SK-N-SH treated with all-trans-retinoic acid at 6 μM for 48 hours (cell line): Measurements from ENCODE around the gene CACNB2.

Experiments used
- ATAC-seq: fragments of 200-7000 bp; cut with Tn5 transposase; 3 replicates; pipeline ENCODE4 v1.9.1; 2020; ENCODE audit warnings: mild to moderate bottlenecking, moderate library complexity
- BACH2 ChIP-seq: fragments of 250-450 bp; sonication (Bioruptor Pico); IDR thresholded peaks from 2 replicates; pipeline ENCODE4 v1.9.0; 2021; ENCODE audit warnings: mild to moderate bottlenecking, borderline replicate concordance
- CREB5 ChIP-seq: fragments of 250-450 bp; sonication (Bioruptor Pico); IDR thresholded peaks from 2 replicates; pipeline ENCODE4 v1.5.1; 2020; ENCODE audit warnings: low read depth, mild to moderate bottlenecking, moderate library complexity
- CSDC2 ChIP-seq: fragments of 250-450 bp; sonication (Bioruptor Pico); IDR thresholded peaks from 2 replicates; pipeline ENCODE4 v1.5.0; 2020; ENCODE audit warnings: mild to moderate bottlenecking, moderate library complexity
- ESRRG ChIP-seq: fragments of 250-450 bp; sonication (Bioruptor Pico); IDR thresholded peaks from 2 replicates; pipeline ENCODE4 v1.6.1; 2021; ENCODE audit warnings: mild to moderate bottlenecking
- GLIS3 ChIP-seq: fragments of 250-450 bp; sonication (Bioruptor Pico); IDR thresholded peaks from 2 replicates; pipeline ENCODE4 v1.5.0; 2020; ENCODE audit warnings: mild to moderate bottlenecking, moderate library complexity
- ISL1 ChIP-seq: fragments of 250-450 bp; sonication (Bioruptor Pico); IDR thresholded peaks from 2 replicates; pipeline ENCODE4 v2.1.2; 2022; ENCODE audit warnings: mild to moderate bottlenecking, moderate library complexity
- PATZ1 ChIP-seq: fragments of 250-450 bp; sonication (Bioruptor Pico); IDR thresholded peaks from 2 replicates; pipeline ENCODE4 v1.8.0; 2020; ENCODE audit warnings: mild to moderate bottlenecking, moderate library complexity, borderline replicate concordance
- PPARA ChIP-seq: fragments of 250-450 bp; sonication (Bioruptor Pico); IDR thresholded peaks from 2 replicates; pipeline ENCODE4 v1.5.0; 2020; ENCODE audit warnings: mild to moderate bottlenecking, borderline replicate concordance
- RARB ChIP-seq: fragments of 250-450 bp; sonication (Bioruptor Pico); IDR thresholded peaks from 2 replicates; pipeline ENCODE4 v1.8.0; 2021; ENCODE audit warnings: mild to moderate bottlenecking, moderate library complexity
- SNAI2 ChIP-seq: fragments of 250-450 bp; sonication (Bioruptor Pico); IDR thresholded peaks from 2 replicates; pipeline ENCODE4 v1.5.0; 2020; ENCODE audit warnings: mild to moderate bottlenecking, moderate library complexity
- TCF4 ChIP-seq: fragments of 250-450 bp; sonication (Bioruptor Pico); IDR thresholded peaks from 2 replicates; pipeline ENCODE4 v1.8.0; 2021; ENCODE audit warnings: mild to moderate bottlenecking, moderate library complexity, borderline replicate concordance
- TOX ChIP-seq: fragments of 250-450 bp; sonication (Bioruptor Pico); IDR thresholded peaks from 2 replicates; pipeline ENCODE4 v1.8.0; 2021; ENCODE audit warnings: mild to moderate bottlenecking, moderate library complexity, borderline replicate concordance
- TSHZ2 ChIP-seq: fragments of 250-450 bp; sonication (Bioruptor Pico); IDR thresholded peaks from 2 replicates; pipeline ENCODE4 v1.5.0; 2020; ENCODE audit warnings: mild to moderate bottlenecking, moderate library complexity
- ZFP3 ChIP-seq: fragments of 250-450 bp; sonication (Bioruptor Pico); IDR thresholded peaks from 2 replicates; pipeline ENCODE4 v1.5.0; 2020; ENCODE audit warnings: mild to moderate bottlenecking, moderate library complexity
- ZFP30 ChIP-seq: fragments of 450-650 bp; formaldehyde crosslinking; IDR thresholded peaks from 2 replicates; pipeline ENCODE4 v1.5.0; 2022; ENCODE audit warnings: mild to moderate bottlenecking, moderate library complexity
- ZNF565 ChIP-seq: fragments of 450-650 bp; formaldehyde crosslinking; conservative IDR thresholded peaks from 2 replicates; pipeline ENCODE4 v1.5.0; 2020; ENCODE audit warnings: low read depth, mild to moderate bottlenecking, moderate library complexity
- ZNF70 ChIP-seq: fragments of 450-650 bp; formaldehyde crosslinking; IDR thresholded peaks from 2 replicates; pipeline ENCODE4 v1.5.0; 2020; ENCODE audit warnings: mild to moderate bottlenecking, moderate library complexity
- ZNF8 ChIP-seq: fragments of 450-650 bp; formaldehyde crosslinking; IDR thresholded peaks from 2 replicates; pipeline ENCODE4 v1.5.0; 2020; ENCODE audit warnings: mild to moderate bottlenecking, moderate library complexity
- TF ChIP-seq, protein P1 (sequence below): fragments of 250-450 bp; sonication (Bioruptor Pico); IDR thresholded peaks from 2 replicates; pipeline ENCODE4 v1.8.0; 2021; ENCODE audit warnings: low read depth, mild to moderate bottlenecking, moderate library complexity, borderline replicate concordance
- TF ChIP-seq, protein P2 (sequence below): fragments of 250-450 bp; sonication (Bioruptor Pico); IDR thresholded peaks from 2 replicates; pipeline ENCODE4 v1.5.1; 2021; ENCODE audit warnings: mild to moderate bottlenecking, moderate library complexity

CACNB2 gene

DNA sequence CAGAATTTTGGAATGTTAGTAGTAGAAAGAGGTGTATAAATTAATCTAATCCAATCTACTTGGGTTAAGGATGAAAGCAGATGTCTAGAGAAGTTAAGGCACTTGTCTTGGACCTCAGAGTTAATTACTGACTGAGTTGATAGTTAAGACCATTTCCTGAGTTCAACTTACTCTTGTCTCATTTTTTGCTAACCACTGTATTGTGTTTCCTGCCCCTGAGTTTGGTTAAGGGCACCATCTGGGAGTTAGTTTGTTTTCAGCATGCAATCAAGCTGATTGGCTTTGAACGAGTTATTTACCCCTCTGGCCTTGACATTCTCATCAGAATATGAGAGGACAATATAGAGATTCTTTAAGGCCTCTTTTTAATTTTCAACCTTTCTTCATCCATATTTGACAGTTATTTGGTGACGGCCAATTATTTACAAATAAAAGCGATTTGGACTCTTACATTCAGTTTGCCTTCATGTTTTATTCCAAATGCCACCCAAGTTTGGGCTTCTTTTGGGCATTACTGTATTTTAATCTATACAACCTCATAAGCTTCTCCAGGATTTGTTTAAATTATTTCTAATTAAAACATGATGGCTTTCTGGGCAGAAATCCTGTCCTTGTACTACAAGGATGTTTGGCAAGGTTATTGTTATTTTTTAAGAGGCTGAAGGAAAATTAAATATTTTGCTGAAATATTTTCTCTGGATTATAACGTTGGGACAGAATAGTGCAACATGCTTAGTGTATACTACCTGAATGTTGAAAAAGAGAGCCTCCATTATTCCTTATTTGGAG is 225.0 kb downstream of the CACNB2 start:
- no peak for TF ChIP-seq ZNF565 (CRISPR knock-in tag)
- no peak for TF ChIP-seq RARB (CRISPR knock-in tag)
- TF ChIP-seq TCF4 (CRISPR knock-in tag), result no peak
- no peak for ATAC-seq

- no peak for TF ChIP-seq ZFP3 (CRISPR knock-in tag)
- no peak for TF ChIP-seq ZNF70 (CRISPR knock-in tag)
- no peak for TF ChIP-seq TSHZ2 (CRISPR knock-in tag)
- no peak for TF ChIP-seq TOX (CRISPR knock-in tag)
- TF ChIP-seq ESRRG (CRISPR knock-in tag), result no peak
- TF ChIP-seq CREB5 (CRISPR knock-in tag), result no peak
- no peak for TF ChIP-seq SNAI2
- TF ChIP-seq CSDC2 (CRISPR knock-in tag), result no peak
- no peak for TF ChIP-seq ISL1
- TF ChIP-seq, protein P1, sequence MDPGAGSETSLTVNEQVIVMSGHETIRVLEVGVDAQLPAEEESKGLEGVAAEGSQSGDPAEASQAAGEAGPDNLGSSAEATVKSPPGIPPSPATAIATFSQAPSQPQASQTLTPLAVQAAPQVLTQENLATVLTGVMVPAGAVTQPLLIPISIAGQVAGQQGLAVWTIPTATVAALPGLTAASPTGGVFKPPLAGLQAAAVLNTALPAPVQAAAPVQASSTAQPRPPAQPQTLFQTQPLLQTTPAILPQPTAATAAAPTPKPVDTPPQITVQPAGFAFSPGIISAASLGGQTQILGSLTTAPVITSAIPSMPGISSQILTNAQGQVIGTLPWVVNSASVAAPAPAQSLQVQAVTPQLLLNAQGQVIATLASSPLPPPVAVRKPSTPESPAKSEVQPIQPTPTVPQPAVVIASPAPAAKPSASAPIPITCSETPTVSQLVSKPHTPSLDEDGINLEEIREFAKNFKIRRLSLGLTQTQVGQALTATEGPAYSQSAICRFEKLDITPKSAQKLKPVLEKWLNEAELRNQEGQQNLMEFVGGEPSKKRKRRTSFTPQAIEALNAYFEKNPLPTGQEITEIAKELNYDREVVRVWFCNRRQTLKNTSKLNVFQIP (CRISPR knock-in tag), result no peak
- TF ChIP-seq BACH2 (CRISPR knock-in tag), result no peak
- no peak for TF ChIP-seq PATZ1 (CRISPR knock-in tag)
- no peak for TF ChIP-seq PPARA (CRISPR knock-in tag)
- TF ChIP-seq, protein P2, sequence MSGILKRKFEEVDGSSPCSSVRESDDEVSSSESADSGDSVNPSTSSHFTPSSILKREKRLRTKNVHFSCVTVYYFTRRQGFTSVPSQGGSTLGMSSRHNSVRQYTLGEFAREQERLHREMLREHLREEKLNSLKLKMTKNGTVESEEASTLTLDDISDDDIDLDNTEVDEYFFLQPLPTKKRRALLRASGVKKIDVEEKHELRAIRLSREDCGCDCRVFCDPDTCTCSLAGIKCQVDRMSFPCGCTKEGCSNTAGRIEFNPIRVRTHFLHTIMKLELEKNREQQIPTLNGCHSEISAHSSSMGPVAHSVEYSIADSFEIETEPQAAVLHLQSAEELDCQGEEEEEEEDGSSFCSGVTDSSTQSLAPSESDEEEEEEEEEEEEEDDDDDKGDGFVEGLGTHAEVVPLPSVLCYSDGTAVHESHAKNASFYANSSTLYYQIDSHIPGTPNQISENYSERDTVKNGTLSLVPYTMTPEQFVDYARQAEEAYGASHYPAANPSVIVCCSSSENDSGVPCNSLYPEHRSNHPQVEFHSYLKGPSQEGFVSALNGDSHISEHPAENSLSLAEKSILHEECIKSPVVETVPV (CRISPR knock-in tag), result no peak
- TF ChIP-seq ZNF8 (CRISPR knock-in tag), result no peak
- ATAC-seq, result no peak
These were observed 227.6 kb downstream of the CACNB2 start for GRCh38 chr10:18367840-18368239.

DNA sequence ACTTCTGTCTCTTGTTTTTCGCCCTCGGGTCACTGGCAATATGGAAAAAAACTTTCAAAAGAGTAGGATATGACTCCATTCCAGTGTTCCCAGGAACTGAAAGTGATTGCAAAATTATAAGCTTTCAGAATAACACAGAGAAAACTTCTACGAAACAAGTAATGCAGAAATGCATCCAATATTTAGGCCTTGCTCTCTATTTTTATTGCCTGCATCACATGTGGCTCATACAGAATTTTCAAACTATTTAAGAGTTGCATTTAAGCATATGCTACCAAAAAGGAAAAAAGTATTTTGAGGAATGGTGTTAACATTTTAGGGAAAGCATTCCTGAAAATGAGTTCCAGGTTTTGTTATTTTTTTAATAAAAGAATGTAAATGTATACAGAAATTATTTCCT is 228.0 kb downstream of the CACNB2 start:
- no peak for ATAC-seq
- TF ChIP-seq GLIS3 (CRISPR knock-in tag) (no peak), SNAI2 (no peak), ZNF70 (CRISPR knock-in tag) (no peak), CREB5 (CRISPR knock-in tag) (no peak), ESRRG (CRISPR knock-in tag) (no peak), TSHZ2 (CRISPR knock-in tag) (no peak), ZFP30 (CRISPR knock-in tag) (no peak), PPARA (CRISPR knock-in tag) (no peak), ZNF8 (CRISPR knock-in tag) (no peak)
- TF ChIP-seq, protein P1 (CRISPR knock-in tag), result no peak
